ENCODE results near the gene TBKBP1.

Gene TBKBP1

GRCh38 chr17:47669081-47669480 is 24.9 kb upstream of the TBKBP1 start:
- no peak overlapping the region for H3K4me3 ChIP-seq (ENCODE audit: low read depth, low read length)
- no peak for TF ChIP-seq CTCF (conservative IDR thresholded peaks at IDR 0.05; ENCODE audit: low read depth, low read length)
- DNase-seq (ENCODE audit: low read depth), result no peak

- TF ChIP-seq CTCF (conservative IDR thresholded peaks at IDR 0.05; ENCODE audit: low read depth, low read length), result no peak
- no peak overlapping the region for H3K4me3 ChIP-seq (ENCODE audit: low read depth, low read length)
- DNase-seq (ENCODE audit: low read depth), result no peak
Observed at GRCh38 chr17:47670064-47670463, 23.9 kb upstream of the TBKBP1 start.

- no peak overlapping the region for H3K4me3 ChIP-seq (ENCODE audit: low read depth, low read length)
- no peak for TF ChIP-seq CTCF (conservative IDR thresholded peaks at IDR 0.05; ENCODE audit: low read depth, low read length)
- DNase-seq (ENCODE audit: low read depth), result no peak
Observed at GRCh38 chr17:47674499-47674898, 19.5 kb upstream of the TBKBP1 start.

- H3K4me3 ChIP-seq (ENCODE audit: low read depth, low read length), result no peak overlapping the region
- TF ChIP-seq CTCF (conservative IDR thresholded peaks at IDR 0.05; ENCODE audit: low read depth, low read length), result no peak
- no peak for DNase-seq (ENCODE audit: low read depth)
Observed at GRCh38 chr17:47675380-47676198, 18.4 kb upstream of the TBKBP1 start.

GRCh38 chr17:47676199-47676472 is 17.8 kb upstream of the TBKBP1 start:
- DNase-seq (ENCODE audit: low read depth), result no peak
- no peak overlapping the region for H3K4me3 ChIP-seq (ENCODE audit: low read depth, low read length)
- TF ChIP-seq CTCF (conservative IDR thresholded peaks at IDR 0.05; ENCODE audit: low read depth, low read length), result no peak

- no peak for DNase-seq (ENCODE audit: low read depth)
- TF ChIP-seq CTCF (conservative IDR thresholded peaks at IDR 0.05; ENCODE audit: low read depth, low read length), result no peak
- H3K4me3 ChIP-seq (ENCODE audit: low read depth, low read length), result no peak overlapping the region
Observed at GRCh38 chr17:47676510-47677165, 17.3 kb upstream of the TBKBP1 start.

GRCh38 chr17:47678196-47678595 is 15.8 kb upstream of the TBKBP1 start:
- no peak for DNase-seq (ENCODE audit: low read depth)
- TF ChIP-seq CTCF (conservative IDR thresholded peaks at IDR 0.05; ENCODE audit: low read depth, low read length), result no peak
- no peak overlapping the region for H3K4me3 ChIP-seq (ENCODE audit: low read depth, low read length)

Data from choroid plexus epithelial cell (primary cell).